AG10803 (cell line): ENCODE measurements around the gene GAS2L3.

Experiments
- DNase-seq: peaks from one replicate; pipeline ENCODE4 v3.0.0; 2010; ENCODE audit warnings: low read depth
- H3K4me3 ChIP-seq: 2 replicates; pipeline ENCODE4 v1.5.1; 2011; ENCODE audit warnings: mild to moderate bottlenecking, low read length, control low read depth
- TF ChIP-seq, protein P1 (sequence below): conservative IDR thresholded peaks from 2 replicates; pipeline ENCODE4 v1.5.1; 2011; ENCODE audit warnings: mild to moderate bottlenecking, low read length, control low read depth, inconsistent platforms

GAS2L3 gene

DNA sequence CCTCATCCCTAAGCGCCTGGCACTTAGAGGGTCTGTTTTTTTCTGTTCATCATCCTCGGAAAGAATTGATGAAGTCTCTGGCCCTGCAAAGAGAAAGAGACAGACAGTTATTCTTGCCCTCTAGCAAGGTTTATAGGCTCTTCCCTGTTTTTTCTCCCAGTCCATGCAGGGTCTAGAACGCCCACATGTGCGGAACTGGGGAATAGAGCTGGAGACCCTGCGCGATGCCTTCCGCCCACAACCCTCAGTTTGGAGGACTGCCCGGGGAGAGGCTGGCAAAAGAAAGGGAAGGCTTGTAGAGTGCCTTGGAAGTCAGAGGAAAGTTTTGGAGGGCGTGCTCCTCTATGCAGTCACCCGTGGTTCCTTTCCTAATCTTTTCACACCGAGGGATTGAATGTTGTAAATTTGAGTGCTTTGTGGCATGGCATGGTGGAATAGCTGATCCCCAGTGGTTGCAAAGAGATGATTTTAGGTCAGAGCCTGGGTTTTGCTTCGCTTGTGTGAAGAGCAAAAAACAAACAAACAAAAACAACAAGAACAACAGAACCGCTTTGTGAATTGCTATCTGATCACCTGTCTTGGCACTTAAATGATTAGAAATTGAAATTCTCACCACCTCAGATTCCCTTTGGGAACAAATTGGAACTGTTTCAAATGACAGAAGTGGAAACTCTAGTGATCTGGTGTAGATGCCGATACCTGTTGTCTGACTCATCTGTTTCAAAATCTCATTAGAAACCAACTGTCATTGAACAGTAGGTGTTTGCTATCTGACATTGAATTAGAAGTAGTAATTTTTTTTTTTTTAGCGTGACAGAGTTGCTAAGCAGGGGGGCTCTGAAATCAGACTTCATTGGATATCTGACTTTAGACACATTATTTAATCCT is 947 bp downstream of the GAS2L3 start:
- H3K4me3 ChIP-seq: peak overlapping the region; percentile 89
- TF ChIP-seq, protein P1, sequence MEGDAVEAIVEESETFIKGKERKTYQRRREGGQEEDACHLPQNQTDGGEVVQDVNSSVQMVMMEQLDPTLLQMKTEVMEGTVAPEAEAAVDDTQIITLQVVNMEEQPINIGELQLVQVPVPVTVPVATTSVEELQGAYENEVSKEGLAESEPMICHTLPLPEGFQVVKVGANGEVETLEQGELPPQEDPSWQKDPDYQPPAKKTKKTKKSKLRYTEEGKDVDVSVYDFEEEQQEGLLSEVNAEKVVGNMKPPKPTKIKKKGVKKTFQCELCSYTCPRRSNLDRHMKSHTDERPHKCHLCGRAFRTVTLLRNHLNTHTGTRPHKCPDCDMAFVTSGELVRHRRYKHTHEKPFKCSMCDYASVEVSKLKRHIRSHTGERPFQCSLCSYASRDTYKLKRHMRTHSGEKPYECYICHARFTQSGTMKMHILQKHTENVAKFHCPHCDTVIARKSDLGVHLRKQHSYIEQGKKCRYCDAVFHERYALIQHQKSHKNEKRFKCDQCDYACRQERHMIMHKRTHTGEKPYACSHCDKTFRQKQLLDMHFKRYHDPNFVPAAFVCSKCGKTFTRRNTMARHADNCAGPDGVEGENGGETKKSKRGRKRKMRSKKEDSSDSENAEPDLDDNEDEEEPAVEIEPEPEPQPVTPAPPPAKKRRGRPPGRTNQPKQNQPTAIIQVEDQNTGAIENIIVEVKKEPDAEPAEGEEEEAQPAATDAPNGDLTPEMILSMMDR: no peak
- DNase-seq: no peak

DNA sequence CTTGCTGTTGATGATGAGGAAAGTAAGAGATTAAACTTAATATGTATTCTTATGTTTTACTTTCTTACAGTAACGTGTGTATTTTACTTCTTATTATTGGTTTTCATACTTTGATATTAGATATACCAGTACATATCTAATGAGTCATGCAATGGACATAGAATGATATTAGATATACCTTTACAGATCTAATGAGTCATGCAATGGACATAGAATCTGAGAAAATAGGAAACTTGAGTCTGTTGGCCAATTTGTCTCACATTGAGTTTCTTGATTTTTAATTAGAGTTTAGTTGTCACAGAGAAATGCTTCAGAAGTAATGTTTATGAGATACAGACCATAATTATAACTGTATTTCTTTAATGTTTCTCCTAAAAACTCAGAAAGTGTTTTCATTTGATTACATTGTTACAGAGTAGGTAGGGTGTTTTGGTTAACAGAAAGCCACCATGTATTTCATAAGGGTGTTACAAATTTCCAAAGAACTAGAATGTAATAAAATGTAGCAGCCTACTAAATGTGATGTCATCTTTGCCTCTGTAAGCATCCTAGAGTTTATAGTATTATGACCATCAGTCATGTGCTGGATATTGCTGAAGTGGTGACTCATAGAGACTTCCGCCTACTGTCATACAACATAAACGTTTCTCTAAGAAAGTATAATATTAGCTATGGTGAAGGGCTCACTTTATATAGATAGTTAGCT is 3.0 kb downstream of the GAS2L3 start:
- TF ChIP-seq, protein P1: no peak
- no peak overlapping the region for H3K4me3 ChIP-seq
- DNase-seq: peak; percentile 75

DNA sequence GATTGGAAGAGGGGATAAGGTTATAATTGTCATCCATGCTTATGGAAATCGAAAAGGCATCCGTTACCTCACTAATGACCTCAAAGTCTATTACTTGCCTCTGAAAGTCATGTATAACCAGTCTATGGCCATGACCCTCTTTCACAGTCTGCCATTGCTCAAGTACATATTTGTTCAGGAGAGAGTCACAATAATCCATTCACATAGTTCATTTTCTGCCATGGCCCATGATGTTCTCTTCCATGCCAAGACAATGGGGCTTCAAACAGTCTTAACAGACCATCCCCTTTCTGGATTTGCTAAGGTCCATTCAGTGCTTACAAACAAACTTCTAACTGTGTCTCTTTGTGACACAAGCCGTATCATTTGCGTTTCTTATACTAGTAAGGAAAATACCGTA is 5.4 kb downstream of the GAS2L3 start:
- TF ChIP-seq, protein P1: no peak
- no peak for DNase-seq
- no peak overlapping the region for H3K4me3 ChIP-seq

DNA sequence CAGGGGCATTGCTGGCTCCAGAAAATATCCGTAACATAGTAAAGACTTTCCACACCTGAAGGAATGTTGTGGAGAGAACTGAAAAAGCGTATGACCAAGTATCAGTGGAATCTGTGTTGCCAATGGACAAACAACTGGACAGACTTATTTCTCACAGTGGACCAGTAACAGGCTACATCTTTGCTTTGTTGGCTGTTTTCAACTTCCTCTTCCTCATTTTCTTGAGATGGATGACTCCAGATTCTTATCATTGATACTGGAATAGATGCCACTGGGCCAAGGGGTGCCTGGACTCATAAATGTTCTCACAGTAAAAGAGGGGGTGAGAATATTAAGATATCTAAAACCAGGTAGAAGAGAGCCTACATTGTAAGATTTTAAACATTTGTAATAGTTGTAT is 6.4 kb downstream of the GAS2L3 start:
- DNase-seq: peak; percentile 2

DNA sequence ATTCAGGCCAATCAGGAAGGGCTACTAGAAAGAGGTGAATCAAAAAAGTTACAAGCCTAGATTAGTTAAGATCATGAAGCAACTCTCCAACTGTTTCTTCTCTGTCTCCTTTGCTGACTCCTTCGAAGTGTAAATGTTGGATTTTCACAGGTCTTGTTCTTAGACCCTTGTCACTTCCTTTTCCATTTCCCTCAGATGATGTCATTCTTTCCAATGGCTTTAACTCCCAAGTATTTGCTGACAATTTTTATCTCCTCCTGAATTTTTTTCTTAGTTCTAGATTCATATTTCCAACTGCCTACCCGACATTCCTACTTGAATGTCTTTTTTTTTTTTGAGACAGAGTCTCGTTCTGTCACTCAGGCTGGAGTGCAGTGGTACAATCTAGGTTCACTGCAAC is 10.8 kb downstream of the GAS2L3 start:
- H3K4me3 ChIP-seq: no peak overlapping the region
- no peak for DNase-seq
- TF ChIP-seq, protein P1: no peak

More for the DNA sequence above, 6.4 kb downstream of the GAS2L3 start:
- H3K4me3 ChIP-seq: no peak overlapping the region
- TF ChIP-seq, protein P1: no peak

DNA sequence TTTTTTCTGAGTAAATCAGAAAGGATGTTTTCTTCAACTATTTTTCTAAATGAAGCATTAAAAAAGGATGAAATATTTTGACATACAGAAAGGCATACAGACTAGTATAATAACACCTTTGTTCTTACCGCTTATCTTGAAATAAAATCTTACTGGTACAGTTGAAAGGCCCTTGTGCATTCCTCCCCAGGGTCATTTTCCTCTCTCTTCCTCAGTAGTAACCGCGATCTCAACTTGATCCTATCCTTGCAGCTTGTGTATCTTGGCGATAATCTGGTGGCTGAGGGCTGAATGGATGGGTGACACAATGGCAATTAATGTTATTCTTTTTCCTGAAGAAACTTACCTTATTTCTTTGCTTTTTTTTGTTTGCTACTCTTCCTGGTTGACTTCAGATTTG is 18.5 kb downstream of the GAS2L3 start:
- DNase-seq: no peak
- no peak overlapping the region for H3K4me3 ChIP-seq
- TF ChIP-seq, protein P1: no peak
